PFSK-1 (cell line): ENCODE measurements around the gene TMEM266.

Experiments
- FOXP2 ChIP-seq: optimal IDR thresholded peaks from 2 replicates; pipeline ENCODE3; 2011; ENCODE audit warnings: borderline replicate concordance, control low read depth, inconsistent platforms; ENCODE audit not compliant: insufficient read depth; ENCODE audit errors: extremely low read length, extremely low read depth
- POLR2AphosphoS5 ChIP-seq: IDR thresholded peaks from 2 replicates; pipeline ENCODE4 v1.6.1; 2012; ENCODE audit warnings: low read depth, mild to moderate bottlenecking, control low read depth, low read length, moderate library complexity
- SIN3A ChIP-seq: IDR thresholded peaks from 2 replicates; pipeline ENCODE4 v1.6.1; 2012; ENCODE audit warnings: mild to moderate bottlenecking, low read length, moderate library complexity, borderline replicate concordance; ENCODE audit not compliant: insufficient read depth
- TAF1 ChIP-seq: IDR thresholded peaks from 2 replicates; pipeline ENCODE4 v1.6.1; 2012; ENCODE audit warnings: low read length, control low read depth, borderline replicate concordance; ENCODE audit not compliant: insufficient read depth
- TF ChIP-seq, protein P1 (sequence below), 2 experiments: IDR thresholded peaks; 2 replicates each; pipeline versions ENCODE4 v1.6.1 to v1.8.0; 2011 to 2012; ENCODE audit warnings: low read depth in 2 of 2, low read length in 2 of 2, control low read depth in 1 of 2, inconsistent platforms in 1 of 2, mild to moderate bottlenecking in 1 of 2, moderate library complexity in 1 of 2; ENCODE audit not compliant: insufficient read depth in 1 of 2

The TMEM266 gene

GRCh38 chr15:76062286-76062685, 2.5 kb downstream of the TMEM266 start:
- TF ChIP-seq, protein P1, sequence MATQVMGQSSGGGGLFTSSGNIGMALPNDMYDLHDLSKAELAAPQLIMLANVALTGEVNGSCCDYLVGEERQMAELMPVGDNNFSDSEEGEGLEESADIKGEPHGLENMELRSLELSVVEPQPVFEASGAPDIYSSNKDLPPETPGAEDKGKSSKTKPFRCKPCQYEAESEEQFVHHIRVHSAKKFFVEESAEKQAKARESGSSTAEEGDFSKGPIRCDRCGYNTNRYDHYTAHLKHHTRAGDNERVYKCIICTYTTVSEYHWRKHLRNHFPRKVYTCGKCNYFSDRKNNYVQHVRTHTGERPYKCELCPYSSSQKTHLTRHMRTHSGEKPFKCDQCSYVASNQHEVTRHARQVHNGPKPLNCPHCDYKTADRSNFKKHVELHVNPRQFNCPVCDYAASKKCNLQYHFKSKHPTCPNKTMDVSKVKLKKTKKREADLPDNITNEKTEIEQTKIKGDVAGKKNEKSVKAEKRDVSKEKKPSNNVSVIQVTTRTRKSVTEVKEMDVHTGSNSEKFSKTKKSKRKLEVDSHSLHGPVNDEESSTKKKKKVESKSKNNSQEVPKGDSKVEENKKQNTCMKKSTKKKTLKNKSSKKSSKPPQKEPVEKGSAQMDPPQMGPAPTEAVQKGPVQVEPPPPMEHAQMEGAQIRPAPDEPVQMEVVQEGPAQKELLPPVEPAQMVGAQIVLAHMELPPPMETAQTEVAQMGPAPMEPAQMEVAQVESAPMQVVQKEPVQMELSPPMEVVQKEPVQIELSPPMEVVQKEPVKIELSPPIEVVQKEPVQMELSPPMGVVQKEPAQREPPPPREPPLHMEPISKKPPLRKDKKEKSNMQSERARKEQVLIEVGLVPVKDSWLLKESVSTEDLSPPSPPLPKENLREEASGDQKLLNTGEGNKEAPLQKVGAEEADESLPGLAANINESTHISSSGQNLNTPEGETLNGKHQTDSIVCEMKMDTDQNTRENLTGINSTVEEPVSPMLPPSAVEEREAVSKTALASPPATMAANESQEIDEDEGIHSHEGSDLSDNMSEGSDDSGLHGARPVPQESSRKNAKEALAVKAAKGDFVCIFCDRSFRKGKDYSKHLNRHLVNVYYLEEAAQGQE (IDR thresholded peaks at IDR 0.05; ENCODE audit: insufficient read depth in 1 of 2, low read depth in 2 of 2, low read length in 2 of 2): no peak
- TF ChIP-seq FOXP2 (no peak), POLR2AphosphoS5 (no peak), SIN3A (no peak), TAF1 (no peak)

DNA sequence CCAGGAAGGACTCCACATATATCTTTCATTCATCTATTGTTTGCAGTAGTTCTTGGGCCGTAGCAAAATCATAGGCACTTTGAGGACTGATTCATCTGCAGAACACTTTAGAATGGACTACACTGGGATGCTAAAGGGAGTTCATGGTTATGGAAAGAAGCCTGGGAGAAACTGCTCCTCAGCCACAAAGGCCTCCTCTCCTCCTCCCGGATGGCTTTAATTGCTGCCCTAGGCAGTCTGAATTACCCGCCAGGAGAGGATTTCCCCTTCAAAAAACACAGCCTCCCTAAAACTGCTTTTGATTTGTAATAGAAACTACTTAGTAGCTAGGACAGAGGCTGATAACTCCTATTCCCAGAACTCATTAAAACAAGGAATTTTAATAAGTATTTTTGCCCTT, 4.6 kb downstream of the TMEM266 start:
- TF ChIP-seq FOXP2 (no peak), SIN3A (no peak), POLR2AphosphoS5 (no peak), TAF1 (no peak)
- TF ChIP-seq, protein P1 (IDR thresholded peaks at IDR 0.05; ENCODE audit: insufficient read depth in 1 of 2, low read depth in 2 of 2, low read length in 2 of 2): no peak

DNA sequence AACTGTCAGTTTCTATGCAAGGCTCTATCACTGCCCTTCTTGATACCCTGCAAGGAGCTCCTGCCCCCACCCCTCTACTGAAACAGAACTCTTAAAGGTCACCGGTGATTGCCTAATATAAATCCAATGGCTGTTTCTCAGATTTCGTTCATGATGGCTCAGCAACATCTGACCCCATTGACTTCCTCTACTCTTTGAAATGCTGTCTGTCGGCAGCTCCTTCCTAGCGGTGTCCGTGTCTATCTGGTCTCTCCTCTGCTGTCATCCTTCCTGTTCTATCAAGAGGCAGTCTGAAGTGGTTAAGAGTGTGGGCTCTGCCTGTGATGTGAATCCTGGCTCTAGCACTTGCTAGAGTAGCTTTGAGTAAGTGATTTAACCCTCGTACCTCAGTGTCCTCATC, 5.5 kb downstream of the TMEM266 start:
- TF ChIP-seq SIN3A (no peak), POLR2AphosphoS5 (no peak), FOXP2 (no peak), TAF1 (no peak)
- TF ChIP-seq, protein P1 (IDR thresholded peaks at IDR 0.05; ENCODE audit: insufficient read depth in 1 of 2, low read depth in 2 of 2, low read length in 2 of 2): no peak

- TF ChIP-seq, protein P1 (IDR thresholded peaks at IDR 0.05; ENCODE audit: insufficient read depth in 1 of 2, low read depth in 2 of 2, low read length in 2 of 2): no peak
- no peak for TF ChIP-seq POLR2AphosphoS5
- no peak for TF ChIP-seq FOXP2
- no peak for TF ChIP-seq TAF1
- no peak for TF ChIP-seq SIN3A
These were observed 6.0 kb downstream of the TMEM266 start for GRCh38 chr15:76065793-76066192.

GRCh38 chr15:76070192-76070591, 10.4 kb downstream of the TMEM266 start:
- TF ChIP-seq SIN3A: no peak
- no peak for TF ChIP-seq TAF1
- no peak for TF ChIP-seq POLR2AphosphoS5
- TF ChIP-seq, protein P1 (IDR thresholded peaks at IDR 0.05; ENCODE audit: insufficient read depth in 1 of 2, low read depth in 2 of 2, low read length in 2 of 2): no peak
- TF ChIP-seq FOXP2: no peak
